GM04504 (cell line): ENCODE measurements around the gene CRTAC1.

ENCODE experiments used
- DNase-seq: peaks from one replicate; pipeline ENCODE4 v3.0.0-alpha.2; 2012; ENCODE audit warnings: low read depth

Gene CRTAC1

DNA sequence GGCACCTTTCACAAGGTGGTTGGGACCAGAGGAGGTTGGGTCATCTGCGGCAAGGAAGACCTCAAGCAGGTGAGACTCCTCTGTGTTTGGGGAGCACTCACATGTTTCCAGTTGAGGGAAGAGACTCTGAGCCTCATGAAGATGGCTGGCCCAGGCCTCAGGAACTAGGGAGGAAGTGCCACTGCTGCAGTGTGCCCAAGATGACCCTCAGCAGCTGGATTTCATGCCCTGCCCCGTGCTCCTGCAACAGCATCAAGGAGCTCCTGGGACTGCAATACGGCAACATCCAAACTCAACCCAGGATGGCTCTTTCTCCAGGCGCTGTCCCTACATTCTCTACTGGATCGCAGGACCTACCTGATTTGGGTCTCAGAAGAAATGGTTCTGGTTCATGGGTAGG lies 106.9 kb downstream of the CRTAC1 start:
- DNase-seq: no peak

DNA sequence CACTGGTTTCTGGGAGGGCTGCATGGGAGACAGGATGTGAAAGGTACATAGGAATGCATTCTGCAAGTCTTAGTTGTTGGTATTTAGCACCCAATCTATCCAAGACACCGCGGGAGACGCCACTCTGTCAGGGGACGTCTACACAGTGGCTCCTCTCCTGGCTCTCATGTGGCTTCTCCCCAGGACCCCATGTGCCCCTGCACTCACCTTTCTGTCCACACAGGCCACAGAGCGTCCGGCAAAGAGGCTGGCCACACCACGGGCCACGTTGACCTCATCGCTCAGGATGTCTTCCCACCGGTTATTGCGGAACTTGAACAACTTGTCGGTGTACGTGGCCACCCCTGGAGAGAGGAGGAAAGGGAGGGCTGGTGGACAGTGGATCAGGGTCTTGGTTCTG lies 107.4 kb downstream of the CRTAC1 start:
- no peak for DNase-seq

DNA sequence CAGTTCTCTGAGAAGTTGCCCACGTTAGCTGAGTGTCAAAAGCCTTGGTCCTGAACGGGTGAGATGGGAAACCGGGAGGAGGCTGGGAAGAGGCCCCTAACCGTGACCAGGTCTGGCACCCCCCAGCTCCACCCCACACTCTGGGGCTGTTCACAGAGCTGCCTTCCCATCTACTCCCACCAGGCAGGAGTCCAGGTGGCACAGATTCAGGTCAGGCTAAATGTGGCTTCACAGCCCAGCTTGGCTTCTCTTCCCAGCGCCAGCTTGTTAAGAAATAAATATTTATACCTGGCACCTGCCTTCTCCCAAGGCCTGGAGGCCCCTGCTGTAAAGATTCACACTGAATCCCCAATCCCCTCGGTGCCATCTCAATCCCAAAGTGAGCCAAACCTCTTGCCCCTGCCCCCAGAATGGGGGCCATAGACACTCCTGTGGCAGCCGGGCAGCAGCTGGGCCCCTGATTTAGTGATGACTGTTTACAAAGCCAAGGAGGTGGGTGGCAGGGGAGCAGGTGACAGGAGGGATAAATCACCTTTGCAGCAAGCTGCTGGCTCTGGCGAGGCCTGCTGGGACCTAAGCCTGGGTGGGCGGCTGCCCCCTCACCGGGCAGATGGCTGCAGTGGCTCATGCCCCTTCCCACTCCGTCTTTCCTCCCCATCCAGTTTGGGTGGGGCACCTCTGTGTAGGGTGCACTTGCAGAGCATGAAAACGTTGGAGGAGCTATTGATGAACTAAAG lies 108.2 kb downstream of the CRTAC1 start:
- no peak for DNase-seq

DNA sequence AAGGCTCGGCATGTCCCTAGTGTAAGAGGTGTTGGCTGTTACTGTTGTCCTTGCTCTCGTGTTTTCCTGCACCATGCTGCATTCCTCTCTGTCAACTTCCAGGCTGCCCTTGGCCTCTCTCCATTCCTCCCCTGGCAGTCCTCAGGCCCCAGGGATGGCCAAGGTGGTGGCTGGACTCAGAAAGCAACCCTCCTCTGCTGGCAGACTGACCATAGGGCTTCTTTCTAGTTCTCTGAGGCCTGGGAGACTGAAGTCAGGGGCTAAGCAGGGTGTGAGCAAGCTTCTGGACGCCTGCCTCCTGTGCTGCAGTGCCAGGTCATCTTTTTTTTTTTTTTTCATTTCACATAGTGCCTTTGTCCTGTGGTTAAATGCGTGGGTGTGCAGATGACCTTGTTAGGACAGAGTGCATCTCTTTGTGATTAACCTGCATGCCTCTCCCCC lies 108.8 kb downstream of the CRTAC1 start:
- no peak for DNase-seq

DNA sequence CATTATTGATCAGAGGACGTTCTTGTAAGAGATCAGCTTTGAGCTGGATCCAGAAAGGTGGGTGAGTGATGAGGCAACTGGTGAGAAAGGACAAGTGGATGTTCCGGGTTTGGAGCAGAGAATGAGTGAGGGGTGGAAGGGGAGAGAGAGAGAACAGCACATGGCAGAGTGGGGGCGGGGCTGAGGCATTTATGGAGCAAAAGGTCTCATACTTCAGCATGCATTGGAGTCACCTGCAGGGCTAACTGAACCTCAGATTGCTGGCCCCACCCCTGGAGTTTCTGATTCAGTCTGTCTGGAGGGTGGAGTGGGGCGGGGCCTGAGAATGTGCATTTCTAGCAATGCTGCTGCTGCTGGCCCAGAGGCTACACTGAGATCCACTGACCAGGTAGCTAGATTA lies 109.6 kb downstream of the CRTAC1 start:
- DNase-seq: no peak

DNA sequence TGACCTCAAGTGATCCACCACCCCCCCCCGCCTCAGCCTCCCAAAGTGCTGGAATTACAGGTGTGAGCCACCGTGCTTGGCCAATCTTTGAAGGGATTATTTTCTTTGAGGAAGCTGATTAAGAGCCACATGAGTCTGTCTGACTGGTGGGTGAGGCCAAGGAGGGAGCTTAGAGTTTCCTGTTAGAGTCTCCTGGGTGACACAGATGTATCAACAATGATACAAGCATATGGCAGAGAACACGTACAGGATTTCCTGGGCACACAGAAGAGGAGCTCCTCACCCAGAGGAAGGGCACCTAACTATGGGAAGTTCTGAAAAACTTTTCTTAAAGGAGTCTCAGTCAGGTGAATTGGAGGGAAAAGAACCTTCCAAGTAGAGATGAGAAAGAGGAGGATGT lies 111.4 kb downstream of the CRTAC1 start:
- DNase-seq: no peak

DNA sequence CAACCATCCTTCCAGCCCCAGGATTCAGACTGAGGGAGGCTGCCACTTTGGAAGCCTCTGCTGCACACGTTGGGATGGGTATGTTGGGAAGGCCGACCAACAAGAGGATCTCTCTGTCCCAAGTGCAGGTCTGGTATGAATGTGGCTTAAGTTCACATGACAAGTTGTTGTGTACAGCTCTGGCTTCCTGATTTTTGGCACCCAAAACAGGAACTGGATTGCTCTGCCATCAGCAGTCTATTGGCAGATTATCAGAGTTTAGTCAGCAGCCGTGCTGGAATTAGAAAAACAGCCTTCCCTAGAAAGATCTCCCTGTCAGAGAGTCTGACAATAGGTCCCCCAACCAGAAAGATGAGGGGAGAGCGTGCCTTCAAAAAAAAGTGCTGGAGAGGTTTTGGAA lies 113.8 kb downstream of the CRTAC1 start:
- DNase-seq: no peak

DNA sequence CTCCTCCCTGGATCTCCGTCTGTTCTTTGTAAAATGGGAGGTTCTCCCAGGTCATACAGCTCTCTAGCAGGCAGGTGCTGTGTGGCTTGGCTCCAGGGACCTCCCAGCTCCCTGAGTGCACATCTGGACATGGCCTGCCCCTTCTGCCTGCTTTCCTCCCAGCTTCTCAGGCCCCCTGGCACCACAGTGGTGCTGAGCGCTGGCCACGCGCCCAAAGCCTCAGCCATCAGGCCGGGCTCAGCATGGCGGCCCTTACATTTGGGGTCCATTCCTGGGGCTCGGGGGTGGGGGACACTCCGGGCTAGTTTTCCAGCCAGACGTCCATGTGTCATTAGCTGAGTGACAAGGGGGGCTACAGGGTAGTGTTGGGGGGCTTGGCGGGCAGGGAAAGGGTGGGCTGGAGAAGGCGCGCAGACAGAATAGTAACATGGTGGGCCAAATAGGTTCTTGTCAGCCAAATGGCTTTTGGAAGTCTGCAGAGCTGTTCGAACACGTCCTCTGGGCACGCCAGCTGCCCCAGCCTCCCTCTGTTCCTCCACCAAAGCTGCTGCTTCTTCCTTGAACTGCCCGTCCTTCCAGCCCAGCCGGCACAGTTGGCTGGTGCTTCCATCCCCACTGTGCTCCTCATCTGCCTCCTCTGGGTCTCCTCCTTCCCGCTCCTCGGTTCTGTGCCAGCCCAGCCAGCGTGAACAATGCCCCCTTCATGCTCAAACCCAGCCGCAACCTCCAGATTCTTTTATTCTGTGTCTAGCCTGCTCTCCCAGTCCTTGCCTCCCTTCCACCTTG lies 114.9 kb downstream of the CRTAC1 start:
- DNase-seq: no peak

DNA sequence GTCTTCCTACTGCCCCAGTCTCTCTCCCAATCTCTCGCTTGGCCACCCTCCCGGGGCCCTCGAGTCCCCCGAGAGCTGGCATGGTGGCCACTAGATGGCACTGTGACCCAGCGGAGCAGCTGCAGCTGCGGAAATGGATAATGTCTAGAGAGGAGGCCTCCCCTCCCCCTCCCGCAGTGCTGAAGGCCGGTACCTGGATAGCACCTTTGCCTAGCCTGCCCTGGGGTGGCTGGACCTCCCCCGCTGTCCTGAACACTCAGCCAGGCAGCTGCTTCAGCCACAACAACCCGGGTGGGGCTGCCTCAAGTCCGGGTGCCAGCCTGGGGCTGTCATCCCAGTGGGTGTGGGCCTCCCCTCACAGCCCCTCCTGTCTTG lies 115.6 kb downstream of the CRTAC1 start:
- DNase-seq: peak; percentile 22

DNA sequence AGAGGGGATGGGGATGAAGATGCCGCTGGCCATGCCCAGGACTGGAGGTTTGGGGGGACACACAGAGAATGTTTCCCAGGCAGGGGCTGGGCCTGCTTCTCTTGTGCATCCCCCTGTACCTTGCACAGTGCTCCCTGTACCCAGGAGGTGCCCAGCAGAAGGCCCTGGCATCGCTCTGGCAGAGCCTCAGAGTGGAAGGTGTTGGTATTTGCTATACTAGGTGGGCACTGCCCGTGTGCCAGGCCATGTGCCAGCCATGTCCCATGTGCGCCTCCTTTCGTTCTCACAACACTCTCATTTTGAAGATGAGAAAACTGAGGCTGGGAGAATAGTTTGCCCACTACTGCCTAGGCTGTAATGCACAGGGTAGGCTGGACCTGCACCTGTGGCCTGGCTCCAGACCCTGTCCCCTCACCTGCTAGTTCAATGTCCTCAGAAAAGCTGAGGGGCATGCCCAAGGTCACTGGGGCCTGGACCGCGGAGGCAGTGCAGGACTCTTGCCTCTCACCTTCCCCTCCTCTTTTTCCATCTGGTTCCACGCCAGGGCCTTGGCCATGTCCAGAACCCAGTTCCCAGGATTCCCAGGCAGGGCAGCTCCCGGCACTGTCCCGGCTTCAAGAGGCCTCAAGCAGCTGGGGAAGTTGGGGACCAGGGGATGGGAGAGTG lies 116.1 kb downstream of the CRTAC1 start:
- DNase-seq: no peak

DNA sequence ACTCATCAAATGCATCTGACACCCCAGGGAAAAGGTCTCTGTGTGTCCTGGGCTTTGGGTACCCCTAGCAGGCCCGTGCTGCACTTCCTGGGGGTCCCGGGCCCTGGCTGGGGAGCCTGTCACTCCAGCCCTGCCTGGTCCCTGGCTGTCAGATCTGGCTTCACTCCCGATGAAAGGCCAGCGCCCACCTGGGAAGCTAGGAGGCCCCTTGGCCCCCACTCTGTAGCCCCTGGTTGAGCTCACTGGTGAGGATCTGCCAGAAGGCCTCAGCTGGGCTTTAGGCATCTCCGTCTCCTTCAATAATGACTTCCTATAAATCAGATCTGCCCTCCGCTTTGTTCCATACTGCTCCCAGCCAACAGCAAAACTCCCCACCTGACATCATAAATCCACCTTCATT lies 116.8 kb downstream of the CRTAC1 start:
- no peak for DNase-seq

DNA sequence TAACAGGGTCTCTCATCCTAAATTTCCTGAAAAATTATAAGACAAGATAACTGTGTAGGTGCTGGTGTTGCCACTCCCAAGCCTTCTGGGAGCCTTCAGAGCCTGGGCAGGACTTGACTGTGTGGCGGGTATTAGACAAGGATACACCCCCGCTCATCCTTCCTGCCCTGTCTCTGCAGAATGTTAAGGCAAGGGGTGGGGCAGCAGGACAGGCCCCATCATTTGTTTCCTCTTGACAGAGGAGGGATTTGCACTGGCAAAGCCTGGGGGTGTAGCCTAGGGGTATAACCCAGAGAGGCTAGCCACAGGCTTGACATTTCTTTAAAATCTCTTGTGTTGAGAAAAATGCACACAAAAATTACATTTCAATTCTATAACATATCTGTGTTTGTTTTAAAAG lies 117.2 kb downstream of the CRTAC1 start:
- DNase-seq: no peak

DNA sequence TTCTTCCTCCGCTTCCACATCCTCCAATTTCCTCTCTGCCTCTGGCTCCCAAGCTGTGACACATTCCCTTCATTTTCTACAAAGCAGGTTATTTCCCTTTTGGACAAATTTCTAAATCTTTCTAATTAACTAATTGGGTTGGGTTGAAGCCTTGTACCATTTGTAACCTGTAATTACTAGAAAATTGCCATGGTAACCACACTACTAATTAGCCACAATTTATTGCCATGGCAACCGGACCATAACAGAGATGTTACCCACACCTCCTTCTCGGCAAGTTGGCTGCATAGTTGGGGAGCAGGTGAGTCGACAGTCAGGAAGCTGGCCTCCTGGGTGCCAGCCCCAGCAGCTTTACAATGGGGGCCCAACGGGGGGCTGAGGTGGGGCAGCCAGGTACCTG lies 119.2 kb downstream of the CRTAC1 start:
- no peak for DNase-seq

DNA sequence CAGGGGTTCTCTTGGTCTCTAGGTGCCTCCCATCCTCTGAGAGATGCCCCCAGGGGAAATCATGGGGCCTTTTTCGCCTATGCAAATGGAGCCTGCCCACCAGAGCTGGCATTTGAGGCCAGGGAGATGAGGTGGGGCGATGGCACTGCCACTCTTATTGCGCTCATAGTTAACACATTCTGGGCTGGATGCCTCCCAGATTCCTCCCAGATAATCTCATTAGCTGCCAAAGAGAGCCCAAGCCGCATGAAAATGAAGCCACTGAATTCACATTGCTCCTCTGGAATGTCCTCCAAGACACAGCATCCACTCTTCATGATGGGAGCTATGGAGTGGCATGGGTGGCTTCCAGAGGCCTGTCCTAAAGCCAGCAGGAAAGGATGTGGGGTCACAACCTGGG lies 119.8 kb downstream of the CRTAC1 start:
- no peak for DNase-seq

DNA sequence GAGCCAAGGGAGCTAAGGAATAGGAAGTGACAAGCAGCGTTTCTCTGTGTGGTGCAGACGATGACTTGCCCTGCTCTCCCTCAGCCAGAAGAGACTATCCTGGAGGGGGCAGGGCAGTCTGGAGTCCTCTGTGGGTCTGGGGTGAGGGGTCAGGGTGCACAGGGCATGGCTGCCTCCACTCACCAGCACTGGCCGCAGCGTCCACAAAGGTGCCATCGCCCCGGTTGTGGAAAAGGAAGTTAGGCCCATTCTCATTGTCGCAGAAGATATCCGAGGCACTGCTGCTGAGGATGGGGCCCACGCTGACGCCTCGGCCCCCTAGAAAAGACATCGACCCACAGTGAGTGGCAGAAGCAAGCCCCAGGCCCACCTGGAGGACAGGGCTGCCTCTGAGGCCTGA lies 122.6 kb downstream of the CRTAC1 start:
- DNase-seq: no peak

DNA sequence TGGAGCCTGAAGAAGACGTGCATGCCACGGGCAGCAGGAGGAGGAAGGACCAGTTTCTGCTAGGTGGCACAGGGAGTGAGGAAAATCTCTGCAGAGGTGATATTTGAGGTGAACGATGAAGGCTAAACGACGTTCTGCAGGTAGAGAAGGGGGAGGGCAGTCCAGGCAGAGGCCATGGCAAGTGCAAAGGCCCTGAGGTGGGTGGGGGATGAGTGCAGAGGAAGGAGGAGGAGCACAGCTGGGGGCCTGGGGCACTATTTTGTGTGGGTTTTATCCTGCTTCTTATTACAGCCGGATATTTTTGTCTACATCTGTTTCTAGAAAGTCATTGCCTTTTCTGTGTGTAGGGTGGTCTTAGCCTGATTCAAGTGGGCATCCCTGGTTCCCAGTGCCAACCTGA lies 123.2 kb downstream of the CRTAC1 start:
- no peak for DNase-seq

DNA sequence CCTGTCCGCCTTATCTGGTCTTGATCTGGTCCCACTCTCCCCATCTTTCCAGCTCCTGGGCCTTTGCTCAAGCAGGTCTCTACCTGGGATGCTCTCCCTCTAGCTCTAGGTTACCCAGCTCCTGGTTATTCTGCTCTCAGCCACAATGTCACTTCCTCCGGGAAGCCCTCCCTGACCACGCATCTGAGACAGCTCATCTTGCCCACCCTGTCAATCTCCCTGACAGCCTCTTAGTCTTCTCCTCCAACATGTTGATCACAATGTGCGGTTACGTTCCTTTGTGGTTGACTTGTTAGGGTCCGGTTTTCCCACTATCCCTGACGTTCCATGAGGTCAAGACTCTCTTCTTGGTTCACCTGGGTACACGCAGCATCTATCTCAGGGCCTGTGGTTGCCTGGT lies 125.1 kb downstream of the CRTAC1 start:
- DNase-seq: no peak

DNA sequence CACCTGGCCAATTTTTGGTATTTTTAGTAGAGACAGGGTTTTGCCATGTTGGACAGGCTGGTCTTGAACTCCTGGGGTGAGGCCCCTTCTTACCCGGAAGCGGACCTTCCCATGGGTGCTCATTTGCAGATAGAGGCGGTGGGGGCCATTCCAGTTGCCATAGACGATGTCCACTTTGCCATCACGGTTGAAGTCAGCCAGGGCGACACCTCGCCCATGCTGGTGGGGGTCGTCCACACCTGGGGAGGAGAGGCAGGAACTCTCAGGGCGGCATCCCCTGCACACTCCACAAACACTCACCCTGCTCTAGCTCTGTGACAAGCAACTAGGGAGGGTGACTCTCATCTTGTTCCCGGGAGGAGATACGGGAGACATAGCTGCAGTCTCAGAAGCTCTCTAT lies 125.8 kb downstream of the CRTAC1 start:
- DNase-seq: no peak

DNA sequence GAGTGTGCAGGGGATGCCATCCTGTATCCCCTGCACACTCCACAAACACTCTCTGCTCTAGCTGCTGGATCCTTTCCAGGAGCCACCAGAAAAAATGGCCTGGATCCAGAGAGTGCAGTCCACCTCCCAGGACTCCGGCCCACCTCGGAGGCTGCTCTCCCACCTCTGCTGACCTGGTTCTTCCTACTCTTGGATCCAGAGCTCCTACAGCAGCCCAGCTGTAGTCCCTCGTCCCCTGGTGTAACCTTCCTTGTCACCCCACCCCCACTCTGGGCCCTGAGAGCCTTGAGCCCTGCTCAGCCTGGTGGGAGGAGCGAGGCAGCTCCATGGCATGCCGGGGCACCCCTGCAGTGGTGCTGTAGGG lies 126.4 kb downstream of the CRTAC1 start:
- no peak for DNase-seq

DNA sequence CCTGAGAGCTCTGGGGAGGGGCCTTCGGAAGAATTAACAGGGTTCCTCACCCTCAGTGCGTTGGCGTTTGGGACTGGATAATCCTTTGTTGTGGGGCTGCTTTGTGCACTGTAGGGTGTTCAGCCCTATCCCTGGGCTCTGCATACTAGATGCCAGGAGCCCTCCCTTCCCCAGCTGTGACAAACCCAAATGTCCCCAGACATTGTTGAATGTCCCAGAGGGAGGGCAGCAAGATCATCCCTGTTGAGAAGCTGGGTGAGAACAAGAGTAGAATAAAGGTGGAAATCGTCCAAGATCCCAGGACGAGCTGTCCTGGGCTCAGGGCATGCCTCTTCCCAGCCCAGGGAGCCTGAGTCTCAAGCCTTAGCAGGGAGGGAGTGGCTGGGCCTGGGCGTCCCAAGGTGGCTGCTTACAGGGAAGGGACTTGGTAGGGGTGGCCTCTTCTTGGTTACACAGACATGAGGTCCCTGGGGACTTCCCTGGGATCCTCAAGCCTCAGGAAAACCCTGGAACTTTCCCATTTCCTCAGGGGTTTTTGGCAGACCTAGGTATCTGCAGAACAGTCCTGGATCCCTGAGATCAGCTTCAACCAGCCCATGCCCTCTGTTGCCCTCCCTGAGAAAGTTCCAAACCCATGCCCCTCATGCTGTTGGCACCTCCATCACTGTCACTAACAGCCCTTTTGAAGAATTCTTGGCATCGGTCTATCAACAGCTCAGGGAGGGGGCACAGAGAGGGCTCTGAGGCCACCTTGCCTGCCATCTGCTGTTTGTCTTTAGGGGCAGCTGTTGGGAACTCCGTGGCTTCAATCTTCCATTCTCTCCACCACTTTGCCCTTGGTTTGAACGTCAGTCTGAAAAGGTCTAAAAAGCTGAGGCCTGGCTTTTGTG lies 127.0 kb downstream of the CRTAC1 start:
- no peak for DNase-seq

DNA sequence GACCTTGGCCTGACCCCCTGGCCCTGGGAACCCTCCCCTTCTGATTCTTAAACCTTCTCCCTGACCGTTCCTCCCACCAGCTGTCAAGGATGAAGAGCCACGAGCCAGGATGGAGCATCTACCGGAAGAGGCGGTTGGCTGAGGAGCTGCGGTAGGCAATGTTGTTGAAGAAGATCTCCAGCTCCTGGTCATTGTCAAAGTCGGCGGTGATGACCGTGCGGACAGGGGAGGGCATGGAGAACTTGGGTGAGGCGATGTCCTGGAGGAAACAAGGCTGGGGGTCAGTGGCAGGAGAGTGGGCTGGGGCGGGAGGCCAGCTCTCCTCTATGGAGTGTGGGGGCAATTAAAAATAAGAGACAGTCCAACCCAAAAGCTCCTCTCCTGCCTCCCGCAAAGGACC lies 129.0 kb downstream of the CRTAC1 start:
- no peak for DNase-seq

DNA sequence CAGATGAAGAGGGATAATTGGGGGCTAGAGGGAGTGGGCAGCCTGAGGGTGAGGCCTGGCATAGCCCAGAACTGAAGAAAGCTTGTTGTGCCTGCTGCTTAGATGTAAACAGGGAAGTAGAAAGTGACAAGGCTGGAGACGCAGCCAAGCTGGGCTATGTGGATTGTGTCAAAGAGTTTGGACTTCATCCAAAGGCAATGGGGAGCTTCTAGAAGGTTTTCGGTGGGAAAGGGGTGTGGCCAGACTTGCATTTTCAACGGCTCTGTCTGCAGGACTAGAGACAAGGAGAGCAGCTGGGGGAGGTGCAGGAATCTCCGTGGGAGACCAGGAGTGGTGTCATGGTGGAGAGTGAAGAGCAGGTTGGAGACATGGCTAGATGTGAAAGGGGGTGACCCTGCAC lies 132.0 kb downstream of the CRTAC1 start:
- DNase-seq: no peak
